Suprapubic skin (tissue), 3 donors: ENCODE measurements around the gene PCED1B.
"Not testable (repeated sequence)": the region's sequence is repeated elsewhere in the genome, so short reads cannot be mapped to it uniquely, and the experiment has no call there.

Source experiments
- CTCF ChIP-seq, 2 donors: fragments of 200-600 bp in 1 of 2; fragments of 450-650 bp in 1 of 2; sonication (generic) in 1 of 2; IDR thresholded peaks; one replicate each; pipeline ENCODE4 v1.5.1; 2016 to 2019; ENCODE audit warnings: antibody characterized with exemption in 2 of 2, mild to moderate bottlenecking in 1 of 2, moderate library complexity in 1 of 2
- EP300 ChIP-seq: sonication (generic); formaldehyde crosslinking; IDR thresholded peaks from one replicate; pipeline ENCODE4 v1.6.1; 2017; ENCODE audit warnings: antibody characterized with exemption

DNA sequence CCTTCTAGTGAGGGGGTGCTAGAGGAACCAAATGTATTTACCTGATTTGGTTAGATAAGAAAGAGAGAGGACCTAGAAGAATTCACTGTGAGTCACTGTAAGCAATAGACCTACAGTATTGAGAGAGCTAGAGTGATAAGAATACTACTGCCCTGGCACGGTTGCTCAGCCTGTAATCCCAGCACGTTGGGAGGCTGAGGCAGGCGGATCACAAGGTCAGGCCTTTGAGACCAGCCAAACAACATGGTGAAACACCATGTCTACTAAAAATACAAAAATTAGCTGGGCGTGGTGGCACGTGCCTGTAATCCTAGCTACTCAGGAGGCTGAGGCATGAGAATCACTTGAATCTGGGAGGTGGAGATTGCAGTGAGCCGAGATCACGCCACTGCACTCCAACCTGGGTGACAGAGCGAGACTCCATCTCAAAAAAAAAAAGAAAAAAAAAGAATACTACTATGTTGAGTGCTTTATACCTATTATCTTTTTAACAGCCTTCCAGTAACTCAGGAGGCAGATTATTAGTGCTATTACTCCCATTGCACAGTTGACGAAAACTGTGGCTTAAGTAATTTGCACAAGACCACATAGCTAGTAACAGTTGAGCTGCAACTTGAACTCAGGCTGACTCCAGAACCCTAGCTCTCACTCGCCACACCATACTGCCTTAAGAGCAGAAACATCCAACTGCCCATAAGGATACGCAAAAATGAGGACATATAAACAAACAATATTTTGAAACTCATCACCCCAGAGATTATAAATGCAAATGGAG is 102.9 kb downstream of the PCED1B start:
- TF ChIP-seq CTCF (IDR thresholded peaks at IDR 0.05); EP300: not testable (repeated sequence)
